GM23248 (cell line): ENCODE measurements around the gene CLECL1. TPM values are rescaled to one million over a fixed set of nuclear protein-coding genes. Genes with fewer than 3 reads are reported as not detected.
"Not testable (repeated sequence)": the region's sequence is repeated elsewhere in the genome, so short reads cannot be mapped to it uniquely, and the experiment has no call there.

Experiments
- DNase-seq: peaks from one replicate; pipeline ENCODE4 v3.0.0-alpha.2; 2015
- H2AFZ ChIP-seq: fragments of 200-600 bp; sonication (generic); 2 replicates; pipeline ENCODE4 v1.6.1; 2016; ENCODE audit warnings: antibody characterized with exemption
- H3F3A ChIP-seq: fragments of 200-600 bp; sonication (generic); 2 replicates; pipeline ENCODE4 v1.6.1; 2016; ENCODE audit warnings: mild to moderate bottlenecking, antibody characterized with exemption, mixed run types; ENCODE audit not compliant: insufficient read depth
- H3K27ac ChIP-seq: fragments of 200-600 bp; sonication (generic); 2 replicates; pipeline ENCODE4 v1.5.1; 2016; ENCODE audit warnings: mild to moderate bottlenecking
- H3K27me3 ChIP-seq: fragments of 200-600 bp; sonication (generic); replicated peaks from 2 replicates; pipeline ENCODE4 v1.6.1; 2016; ENCODE audit warnings: mild to moderate bottlenecking; ENCODE audit not compliant: insufficient read depth
- H3K36me3 ChIP-seq: fragments of 200-600 bp; sonication (generic); 2 replicates; pipeline ENCODE4 v1.6.1; 2016; ENCODE audit warnings: low read depth, mild to moderate bottlenecking
- H3K4me1 ChIP-seq: fragments of 200-600 bp; sonication (generic); 2 replicates; pipeline ENCODE4 v1.6.1; 2016; ENCODE audit warnings: mild to moderate bottlenecking; ENCODE audit not compliant: insufficient read depth
- H3K4me2 ChIP-seq: fragments of 200-600 bp; sonication (generic); one replicate; pipeline ENCODE4 v1.6.1; 2016; ENCODE audit warnings: mild to moderate bottlenecking; ENCODE audit not compliant: unreplicated experiment
- H3K4me3 ChIP-seq: fragments of 200-600 bp; sonication (generic); 2 replicates; pipeline ENCODE4 v1.5.1; 2016; ENCODE audit warnings: mild to moderate bottlenecking
- H3K79me2 ChIP-seq: fragments of 200-600 bp; sonication (generic); 2 replicates; pipeline ENCODE4 v1.6.1; 2016; ENCODE audit warnings: mild to moderate bottlenecking; ENCODE audit not compliant: insufficient read depth
- H3K9ac ChIP-seq: fragments of 200-600 bp; sonication (generic); 2 replicates; pipeline ENCODE4 v1.6.1; 2016; ENCODE audit warnings: mild to moderate bottlenecking
- H3K9me2 ChIP-seq: fragments of 200-600 bp; sonication (generic); 2 replicates; pipeline ENCODE4 v1.6.1; 2016; ENCODE audit warnings: mixed run types, mild to moderate bottlenecking, moderate library complexity; ENCODE audit not compliant: insufficient read depth
- H3K9me3 ChIP-seq: fragments of 200-600 bp; sonication (generic); one replicate; pipeline ENCODE4 v1.6.1; 2017; ENCODE audit warnings: low read depth
- H4K20me1 ChIP-seq: fragments of 200-600 bp; sonication (generic); 2 replicates; pipeline ENCODE4 v1.6.0; 2016; ENCODE audit not compliant: insufficient read depth
- EZH2 ChIP-seq: fragments of 200-600 bp; sonication (generic); IDR thresholded peaks from 2 replicates; pipeline ENCODE4 v1.6.1; 2018; ENCODE audit warnings: antibody characterized with exemption, mild to moderate bottlenecking; ENCODE audit not compliant: insufficient read depth, poor library complexity, severe bottlenecking
- EZH2phosphoT487 ChIP-seq: fragments of 200-600 bp; sonication (generic); IDR thresholded peaks from 2 replicates; pipeline ENCODE4 v1.6.1; 2018; ENCODE audit warnings: antibody characterized with exemption, moderate library complexity, mild to moderate bottlenecking, low read depth; ENCODE audit not compliant: insufficient read depth
- WGBS, 2 experiments: methylation state at CpG; one replicate each; pipeline ENCODE4 v1.1.6; 2015 to 2017; ENCODE audit warnings: low lambda C conversion rate in 2 of 2, low coverage in 1 of 2; ENCODE audit errors: missing lambda C conversion rate in 2 of 2; 5-methylcytosine and 5-hydroxymethylcytosine counted together
- in situ Hi-C: fragments of 300-500 bp; cut with MboI; formaldehyde crosslinking; loops from 2 replicates; pipeline ENCODE4 v1.15.0; 2020
- polyA plus RNA-seq: library from polyadenylated mRNA; unstranded; fragments of >200 nt; fragmentation: Nextera tagmentation; extraction: Ambion mirVana; gene quantifications from 2 replicates; pipeline ENCODE4 v1.2.1, GENCODE V29; 2016
- total RNA-seq: library from RNA; depleted of rRNA; stranded (reverse); fragments of >200 nt; shearing (Covaris generic); gene quantifications from 2 replicates; pipeline ENCODE4 v1.2.3, GENCODE V29; 2014

The CLECL1 gene
- total and polyA plus RNA-seq, 2 experiments from 2014 or later = not detected

DNA sequence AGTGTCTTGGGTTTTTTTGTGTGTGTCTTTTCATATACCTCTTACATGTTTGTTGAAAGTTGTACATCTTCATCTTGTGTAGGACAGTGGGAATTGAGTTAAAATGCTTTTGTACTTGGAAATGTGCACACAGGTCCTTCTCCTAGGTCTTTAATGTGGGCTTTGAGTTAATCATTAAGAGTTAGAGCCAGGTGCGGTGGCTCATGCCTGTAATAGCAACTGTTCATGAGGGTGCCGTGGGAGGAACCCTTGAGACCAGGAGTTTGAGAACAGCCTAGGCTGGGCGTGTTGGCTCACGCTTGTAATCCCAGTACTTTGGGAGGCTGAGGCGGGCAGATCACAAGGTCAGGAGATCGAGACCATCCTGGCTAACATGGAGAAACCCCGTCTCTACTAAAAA, 13.9 kb downstream of the CLECL1 start:
- Histone ChIP-seq H3K27ac (no peak overlapping the region), H3K79me2 (no peaks in the 10 kb centered on the region), H3K4me3 (no peak overlapping the region), H3K27me3 (no peaks in the 10 kb centered on the region), H3K36me3 (no peaks in the 10 kb centered on the region), H3F3A (no peaks in the 10 kb centered on the region), H3K4me2 (no peak overlapping the region), H3K4me1 (no peaks in the 10 kb centered on the region), H3K9me3 (no peaks in the 10 kb centered on the region), H3K9me2 (no peaks in the 10 kb centered on the region), H3K9ac (no peak overlapping the region), H2AFZ (no peak overlapping the region), H4K20me1 (no peaks in the 10 kb centered on the region; the same call in 1 of the 2 replicates)
- in situ Hi-C loops = no loop called here
- no peak for DNase-seq
- WGBS, 2 experiments = 78 to 83% methylated on average over 7 of the region's 7 CpGs
- no peak for TF ChIP-seq EZH2
- TF ChIP-seq EZH2phosphoT487 = no peak

GRCh38 chr12:9717070-9717925, 15.6 kb downstream of the CLECL1 start:
- no peak overlapping the region for H3K4me2 ChIP-seq
- no peak for TF ChIP-seq EZH2
- no peak for TF ChIP-seq EZH2phosphoT487
- 61 to 65% methylated on average over 15 of the region's 15 CpGs for WGBS, 2 experiments
- H3K79me2 ChIP-seq = no peaks in the 10 kb centered on the region
- DNase-seq = no peak
- no peaks in the 10 kb centered on the region for H3K9me2 ChIP-seq
- no peaks in the 10 kb centered on the region for H3K4me1 ChIP-seq
- H3K36me3 ChIP-seq = no peaks in the 10 kb centered on the region
- H2AFZ ChIP-seq = no peak overlapping the region
- H3K9ac ChIP-seq = no peak overlapping the region
- in situ Hi-C loops = no loop called here
- no peaks in the 10 kb centered on the region for H3K9me3 ChIP-seq
- no peaks in the 10 kb centered on the region; the same call in 1 of the 2 replicates for H4K20me1 ChIP-seq
- no peak overlapping the region for H3K4me3 ChIP-seq
- no peaks in the 10 kb centered on the region for H3F3A ChIP-seq
- peaks cover 4% of the 10 kb centered on the region; the same call in 1 of the 2 replicates for H3K27me3 ChIP-seq
- no peak overlapping the region for H3K27ac ChIP-seq

GRCh38 chr12:9713032-9713558, 19.8 kb downstream of the CLECL1 start:
- H3K27me3 ChIP-seq, H3F3A ChIP-seq, H3K79me2 ChIP-seq, in situ Hi-C loops, H2AFZ ChIP-seq, H3K27ac ChIP-seq, H3K4me1 ChIP-seq, H3K9me3 ChIP-seq, H3K36me3 ChIP-seq, H3K9ac ChIP-seq, H3K9me2 ChIP-seq, DNase-seq, H3K4me3 ChIP-seq, H3K4me2 ChIP-seq, H4K20me1 ChIP-seq: not testable (repeated sequence)
- 48 to 49% methylated on average over 6 of the region's 6 CpGs for whole genome bisulfite sequencing, 2 experiments

GRCh38 chr12:9711664-9712063, 21.2 kb downstream of the CLECL1 start:
- Histone ChIP-seq H2AFZ (no peak overlapping the region), H3K9me3 (no peaks in the 10 kb centered on the region), H4K20me1 (no peaks in the 10 kb centered on the region), H3K27me3 (peaks cover 4% of the 10 kb centered on the region; the same call in 1 of the 2 replicates), H3K4me3 (no peak overlapping the region), H3K9me2 (no peaks in the 10 kb centered on the region), H3F3A (no peaks in the 10 kb centered on the region), H3K9ac (no peak overlapping the region), H3K36me3 (no peaks in the 10 kb centered on the region), H3K79me2 (no peaks in the 10 kb centered on the region), H3K4me2 (no peak overlapping the region), H3K4me1 (peaks cover 9% of the 10 kb centered on the region; the same call in 1 of the 2 replicates), H3K27ac (no peak overlapping the region)
- 74 to 90% methylated on average over 1 of the region's 1 CpG for WGBS, 2 experiments
- no peak for TF ChIP-seq EZH2
- DNase-seq = peak; percentile 46
- in situ Hi-C loops = no loop called here
